ENCODE results near the gene MBTPS1. TPM values are rescaled to one million over a fixed set of nuclear protein-coding genes. Genes with fewer than 3 reads are reported as not detected.

Gene MBTPS1
- total RNA-seq, 2 donors from 2014 or later, result 79.0 to 133 TPM

DNA sequence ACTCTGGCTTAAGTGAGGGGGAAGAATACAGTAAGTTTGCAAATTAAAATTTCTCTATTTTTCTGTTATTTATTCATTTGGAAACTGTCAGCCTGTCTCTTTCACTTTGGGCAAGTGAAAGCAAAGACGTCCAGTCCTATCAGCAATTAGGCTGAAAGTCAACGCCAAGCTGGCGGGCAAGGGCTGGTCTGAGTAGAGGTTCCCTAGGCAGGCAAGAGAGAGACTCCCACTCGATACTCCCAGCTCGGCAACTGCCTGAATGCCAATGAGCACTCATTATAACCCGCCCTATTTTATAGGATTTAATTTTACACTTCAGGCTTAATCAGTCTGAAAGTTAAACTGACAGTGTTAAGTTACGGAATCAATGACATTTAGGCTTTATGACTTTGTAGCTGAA, 59.8 kb downstream of the MBTPS1 start:
- Histone ChIP-seq H3K27me3 (replicated peaks; ENCODE audit: insufficient read depth) (no peaks in the 10 kb centered on the region), H3K4me1 (replicated peaks) (no peaks in the 10 kb centered on the region), H3K4me3 (no peak overlapping the region), H3K36me3 (peaks cover 12 to 33% of the 10 kb centered on the region in 2 donors), H3K9me3 (no peaks in the 10 kb centered on the region), H3K27ac (no peak overlapping the region)
- no peak for DNase-seq (ENCODE audit: low spot score)
- 95% methylated on average over 7 of the region's 7 CpGs for WGBS
- no peak for TF ChIP-seq POLR2A (IDR thresholded peaks at IDR 0.05)
- intact Hi-C loops (cut with DNase I), result no loop called here

DNA sequence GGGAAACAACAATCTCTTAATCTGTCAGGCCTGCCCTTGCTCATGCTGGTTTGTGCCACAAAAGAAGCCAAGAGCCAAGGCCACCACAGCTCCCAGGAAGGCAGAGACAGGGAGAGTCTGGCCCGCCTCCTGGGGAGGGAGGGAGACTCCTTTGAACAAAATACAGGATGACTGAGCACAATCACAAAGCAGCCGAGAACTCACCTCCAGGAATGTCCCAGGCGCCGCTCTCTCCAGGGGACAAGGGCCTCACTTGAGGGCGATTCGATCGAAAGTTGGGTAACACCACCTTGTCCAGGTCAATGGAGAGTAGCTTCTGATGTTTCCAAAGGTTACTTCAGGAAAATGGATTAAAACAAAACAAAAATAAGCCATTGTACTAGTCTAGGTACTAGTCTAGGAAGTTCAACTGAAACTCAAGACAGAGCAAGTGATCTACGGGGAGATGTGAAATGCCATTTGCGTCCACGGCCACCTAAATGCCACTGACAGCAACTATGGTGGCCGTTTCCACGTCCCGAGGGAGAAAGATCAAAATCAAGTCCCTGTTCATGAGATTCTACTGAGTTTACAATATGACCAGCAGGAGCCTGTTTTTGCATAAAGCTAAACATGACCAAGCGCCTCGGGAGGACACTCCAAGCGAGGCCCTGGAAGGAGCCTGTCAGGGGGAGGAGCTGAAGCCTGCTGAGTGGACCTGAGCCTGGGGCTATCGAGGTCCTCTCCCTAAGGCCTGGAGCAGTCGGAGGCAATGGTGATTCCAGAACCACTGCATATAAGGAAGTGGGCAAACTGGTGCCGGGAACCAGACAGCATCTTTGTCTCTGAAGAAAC, 60.7 kb downstream of the MBTPS1 start:
- intact Hi-C loops (cut with DNase I), result no loop called here
- TF ChIP-seq POLR2AphosphoS5 (IDR thresholded peaks at IDR 0.05) (no peak), POLR2A (IDR thresholded peaks at IDR 0.05) (no peak)
- TF ChIP-seq, protein P1, sequence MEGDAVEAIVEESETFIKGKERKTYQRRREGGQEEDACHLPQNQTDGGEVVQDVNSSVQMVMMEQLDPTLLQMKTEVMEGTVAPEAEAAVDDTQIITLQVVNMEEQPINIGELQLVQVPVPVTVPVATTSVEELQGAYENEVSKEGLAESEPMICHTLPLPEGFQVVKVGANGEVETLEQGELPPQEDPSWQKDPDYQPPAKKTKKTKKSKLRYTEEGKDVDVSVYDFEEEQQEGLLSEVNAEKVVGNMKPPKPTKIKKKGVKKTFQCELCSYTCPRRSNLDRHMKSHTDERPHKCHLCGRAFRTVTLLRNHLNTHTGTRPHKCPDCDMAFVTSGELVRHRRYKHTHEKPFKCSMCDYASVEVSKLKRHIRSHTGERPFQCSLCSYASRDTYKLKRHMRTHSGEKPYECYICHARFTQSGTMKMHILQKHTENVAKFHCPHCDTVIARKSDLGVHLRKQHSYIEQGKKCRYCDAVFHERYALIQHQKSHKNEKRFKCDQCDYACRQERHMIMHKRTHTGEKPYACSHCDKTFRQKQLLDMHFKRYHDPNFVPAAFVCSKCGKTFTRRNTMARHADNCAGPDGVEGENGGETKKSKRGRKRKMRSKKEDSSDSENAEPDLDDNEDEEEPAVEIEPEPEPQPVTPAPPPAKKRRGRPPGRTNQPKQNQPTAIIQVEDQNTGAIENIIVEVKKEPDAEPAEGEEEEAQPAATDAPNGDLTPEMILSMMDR (IDR thresholded peaks at IDR 0.05), result no peak
- no peak overlapping the region for H3K4me3 ChIP-seq
- H3K27ac ChIP-seq, result no peak overlapping the region
- H3K9me3 ChIP-seq, result no peaks in the 10 kb centered on the region
- 71% methylated on average over 19 of the region's 19 CpGs for WGBS
- H3K36me3 ChIP-seq, result peaks cover 12 to 33% of the 10 kb centered on the region in 2 donors
- no peaks in the 10 kb centered on the region for H3K27me3 ChIP-seq (replicated peaks; ENCODE audit: insufficient read depth)
- no peaks in the 10 kb centered on the region for H3K4me1 ChIP-seq (replicated peaks)
- peak; percentile 19 for DNase-seq (ENCODE audit: low spot score)

DNA sequence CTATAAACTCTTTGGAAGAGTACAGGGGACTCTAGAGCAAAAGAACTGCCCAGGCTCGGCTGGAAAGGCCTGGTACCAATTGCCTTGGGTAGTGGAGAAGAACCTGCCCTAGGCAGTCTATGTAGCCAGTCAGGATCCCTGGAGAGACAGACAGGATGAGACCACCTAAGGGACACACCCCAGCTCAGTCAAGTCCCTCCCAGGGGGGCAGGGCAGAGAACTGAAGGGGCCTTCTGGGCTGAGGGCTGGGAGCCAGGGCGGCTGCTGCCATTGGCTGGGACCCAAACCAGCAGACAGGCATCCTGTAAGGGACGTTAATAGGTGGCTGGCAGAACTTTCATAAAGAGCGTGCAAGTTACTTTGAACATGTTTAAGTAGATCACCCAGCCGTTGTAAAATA, 61.4 kb downstream of the MBTPS1 start:
- Histone ChIP-seq H3K36me3 (peaks cover 12 to 30% of the 10 kb centered on the region in 2 donors), H3K27me3 (replicated peaks; ENCODE audit: insufficient read depth) (no peaks in the 10 kb centered on the region), H3K4me1 (replicated peaks) (no peaks in the 10 kb centered on the region), H3K27ac (no peak overlapping the region), H3K4me3 (no peak overlapping the region), H3K9me3 (no peaks in the 10 kb centered on the region)
- TF ChIP-seq POLR2AphosphoS5 (IDR thresholded peaks at IDR 0.05), result no peak
- TF ChIP-seq, protein P1 (IDR thresholded peaks at IDR 0.05), result no peak
- TF ChIP-seq POLR2A (IDR thresholded peaks at IDR 0.05), result no peak
- intact Hi-C loops (cut with DNase I), result no loop called here
- DNase-seq (ENCODE audit: low spot score), result no peak
- WGBS, result 27% methylated on average over 5 of the region's 5 CpGs

DNA sequence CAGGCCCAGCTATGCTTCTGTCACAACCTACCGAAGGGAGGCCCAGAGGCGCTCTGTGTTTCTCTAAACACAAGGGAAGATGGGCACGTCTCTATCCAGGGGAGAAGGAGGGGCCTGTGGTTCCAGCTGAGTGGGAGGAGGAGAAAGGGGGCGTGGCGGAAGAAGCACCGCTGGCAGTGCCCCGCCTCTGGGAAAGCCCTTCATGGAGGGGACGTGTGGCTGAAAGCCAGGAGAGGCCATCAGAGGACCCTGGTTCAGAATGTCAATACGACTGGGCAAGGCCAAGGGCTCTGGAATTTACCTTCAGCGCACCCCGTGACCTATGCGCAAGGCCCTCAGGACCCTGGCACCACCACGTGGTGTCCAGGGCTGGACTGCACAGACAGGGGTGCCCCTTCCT, 61.8 kb downstream of the MBTPS1 start:
- WGBS, result 70% methylated on average over 13 of the region's 13 CpGs
- no peak overlapping the region for H3K27ac ChIP-seq
- intact Hi-C loops (cut with DNase I), result no loop called here

DNA sequence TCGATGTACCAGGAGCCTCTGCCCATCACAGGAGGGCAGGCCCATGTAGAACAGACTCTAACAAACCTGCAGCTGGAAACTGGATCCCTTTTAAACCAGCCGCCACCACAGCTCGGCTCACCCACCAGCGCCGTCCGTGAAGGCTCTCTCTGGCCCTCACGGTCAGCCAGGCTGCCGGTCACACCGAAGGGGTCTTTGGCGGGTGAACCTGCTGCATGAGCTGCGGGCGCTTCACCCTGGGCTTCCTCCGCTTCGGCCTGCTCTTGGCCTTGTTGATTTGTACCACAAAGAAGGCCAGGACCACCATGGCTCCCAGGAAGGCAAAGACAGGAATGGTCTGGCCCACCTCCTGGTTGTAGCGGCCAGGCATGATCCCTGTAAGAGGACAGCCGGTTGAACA, 62.5 kb downstream of the MBTPS1 start:
- no peaks in the 10 kb centered on the region for H3K4me1 ChIP-seq (replicated peaks)
- H3K36me3 ChIP-seq, result peaks cover 12 to 25% of the 10 kb centered on the region in 2 donors
- TF ChIP-seq POLR2A (IDR thresholded peaks at IDR 0.05) (no peak), POLR2AphosphoS5 (IDR thresholded peaks at IDR 0.05) (no peak)
- TF ChIP-seq, protein P1 (IDR thresholded peaks at IDR 0.05), result no peak
- H3K4me3 ChIP-seq, result no peak overlapping the region
- no peaks in the 10 kb centered on the region for H3K27me3 ChIP-seq (replicated peaks; ENCODE audit: insufficient read depth)
- H3K27ac ChIP-seq, result no peak overlapping the region
- no peak for DNase-seq (ENCODE audit: low spot score)
- no peaks in the 10 kb centered on the region for H3K9me3 ChIP-seq
- intact Hi-C loops (cut with DNase I), result no loop called here
- 95% methylated on average over 16 of the region's 16 CpGs for WGBS

More for the DNA sequence above, 61.8 kb downstream of the MBTPS1 start:
- Histone ChIP-seq H3K9me3 (no peaks in the 10 kb centered on the region), H3K4me3 (no peak overlapping the region), H3K4me1 (replicated peaks) (no peaks in the 10 kb centered on the region), H3K36me3 (peaks cover 12 to 25% of the 10 kb centered on the region in 2 donors), H3K27me3 (replicated peaks; ENCODE audit: insufficient read depth) (no peaks in the 10 kb centered on the region)
- TF ChIP-seq POLR2AphosphoS5 (IDR thresholded peaks at IDR 0.05) (no peak), POLR2A (IDR thresholded peaks at IDR 0.05) (no peak)
- TF ChIP-seq, protein P1 (IDR thresholded peaks at IDR 0.05), result no peak
- DNase-seq (ENCODE audit: low spot score), result no peak
